NCI-H187 treated with DMSO at 0.1 percent for 48 hours (cell line): ENCODE results near the gene FGFR2.

Source experiments
- DNase-seq: peaks from one replicate; lab custom pipeline; 2025; lab: John Stamatoyannopoulos, UW

The FGFR2 gene

DNA sequence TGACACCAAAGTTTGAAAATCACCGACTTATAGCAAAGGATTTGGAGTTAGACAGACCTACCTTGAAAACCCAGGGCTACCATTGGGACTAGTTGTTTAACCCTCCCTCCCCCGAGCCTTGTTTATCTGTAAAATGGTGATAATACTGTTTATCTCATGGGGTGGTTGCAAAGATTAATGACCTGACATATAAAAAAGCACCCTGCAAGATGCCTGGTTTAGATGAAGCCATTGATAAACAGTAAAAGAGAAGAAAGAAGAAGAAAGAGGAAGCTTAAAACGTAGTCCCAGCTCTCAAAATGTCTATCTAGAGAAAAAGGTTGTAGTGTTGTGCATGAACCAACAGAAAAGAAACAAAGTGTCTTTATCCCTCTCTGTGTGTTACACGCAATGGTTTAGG is 145.7 kb downstream of the FGFR2 start:
- DNase-seq, result no peak

DNA sequence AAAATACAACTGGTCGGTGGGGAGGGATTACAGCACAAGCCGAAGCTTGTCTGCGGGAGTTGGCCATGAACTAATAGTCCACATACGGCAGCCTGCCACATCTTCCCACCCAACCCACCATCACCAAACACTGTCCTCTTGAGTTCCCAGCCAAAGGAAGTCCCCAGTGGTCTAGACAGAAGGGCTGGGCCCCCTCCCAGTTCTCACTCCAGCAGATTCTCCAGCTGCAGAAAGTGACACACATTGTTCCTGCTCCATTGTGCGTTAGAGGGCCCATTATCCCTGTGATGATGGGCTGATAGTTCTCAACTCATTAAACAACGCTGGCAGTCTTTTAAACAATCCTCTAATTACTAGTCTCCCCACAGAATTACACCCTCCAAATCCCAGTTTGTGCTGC is 148.0 kb downstream of the FGFR2 start:
- no peak for DNase-seq

DNA sequence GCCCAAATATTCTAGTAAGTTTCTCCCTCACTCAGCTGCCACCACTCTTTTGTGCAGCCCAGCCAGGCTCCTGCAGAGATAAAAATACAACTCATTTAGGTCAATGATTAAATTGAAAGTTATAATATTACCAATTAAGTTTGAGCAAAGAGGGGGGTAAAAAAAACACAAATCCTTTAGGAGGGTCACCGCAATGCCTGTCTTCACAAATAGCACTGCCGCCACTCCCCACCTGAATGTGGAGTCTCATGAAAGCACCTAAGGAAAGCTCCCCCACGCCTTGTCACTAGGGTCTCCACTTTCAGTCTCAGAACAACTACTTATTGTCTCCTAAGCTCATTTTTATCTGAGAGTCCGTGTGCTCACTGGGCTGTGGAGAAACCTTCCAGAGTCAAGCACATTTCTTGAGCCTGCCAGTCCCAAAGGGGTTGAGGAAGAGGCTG is 148.7 kb downstream of the FGFR2 start:
- DNase-seq, result no peak

DNA sequence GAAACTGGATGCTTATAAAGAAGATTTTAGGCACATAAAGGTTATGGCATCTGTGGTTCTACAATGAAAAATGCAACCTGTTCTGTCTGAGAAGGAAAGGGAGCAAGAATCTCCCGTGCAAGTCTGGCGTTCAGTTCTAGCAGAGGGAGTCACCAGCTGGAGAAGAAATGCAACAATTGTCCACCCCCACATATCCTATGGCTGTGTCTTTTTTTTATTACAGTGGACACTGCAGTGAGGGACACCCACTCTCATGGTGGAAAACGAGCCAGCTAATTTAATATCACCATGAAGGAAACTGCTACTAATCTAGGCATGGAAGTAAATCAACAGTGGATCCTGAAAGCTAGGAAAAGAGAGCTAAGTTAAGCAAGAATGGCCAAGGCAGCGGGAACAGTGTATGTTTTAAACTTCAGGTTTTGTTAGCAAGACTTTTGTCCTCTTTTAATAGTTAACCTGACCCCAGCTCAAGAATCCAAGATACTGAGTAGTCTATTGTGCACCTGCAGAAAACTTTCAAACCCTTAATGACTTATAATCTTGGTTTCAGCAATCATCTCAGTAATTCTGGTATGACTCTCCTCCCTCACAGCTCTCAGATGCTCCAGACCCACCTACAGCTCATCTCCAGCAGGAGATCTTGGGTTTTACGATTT is 149.3 kb downstream of the FGFR2 start:
- no peak for DNase-seq

DNA sequence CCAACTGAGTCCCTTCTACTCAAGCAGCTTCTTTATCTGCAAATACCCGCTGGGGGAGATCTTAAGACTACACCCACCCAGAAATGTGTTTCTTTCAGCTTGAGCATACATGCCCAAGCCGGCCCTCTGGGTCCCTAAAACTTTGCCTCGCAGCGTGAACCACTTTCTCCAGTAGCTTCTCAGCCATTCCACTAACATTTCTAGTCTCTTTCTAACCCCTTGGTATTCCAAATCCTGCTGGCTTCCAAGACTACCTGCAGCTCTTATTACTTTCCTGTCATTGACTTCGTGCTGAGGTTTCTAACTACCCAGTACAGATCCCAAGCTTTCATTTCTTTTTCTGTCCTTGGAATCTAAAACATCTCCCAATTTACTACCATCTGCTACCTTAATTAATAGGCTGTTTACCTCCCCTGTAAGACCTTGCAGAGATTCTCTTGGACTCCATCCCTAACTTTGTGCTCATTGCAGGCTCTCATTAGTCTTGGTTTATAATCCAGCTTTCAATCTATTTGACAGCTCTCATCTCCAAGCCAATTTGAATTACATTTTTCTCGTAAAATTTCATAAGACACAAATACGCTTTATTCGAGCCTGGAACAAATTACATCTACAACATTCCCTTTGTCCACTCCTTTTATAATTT is 153.6 kb downstream of the FGFR2 start:
- no peak for DNase-seq

DNA sequence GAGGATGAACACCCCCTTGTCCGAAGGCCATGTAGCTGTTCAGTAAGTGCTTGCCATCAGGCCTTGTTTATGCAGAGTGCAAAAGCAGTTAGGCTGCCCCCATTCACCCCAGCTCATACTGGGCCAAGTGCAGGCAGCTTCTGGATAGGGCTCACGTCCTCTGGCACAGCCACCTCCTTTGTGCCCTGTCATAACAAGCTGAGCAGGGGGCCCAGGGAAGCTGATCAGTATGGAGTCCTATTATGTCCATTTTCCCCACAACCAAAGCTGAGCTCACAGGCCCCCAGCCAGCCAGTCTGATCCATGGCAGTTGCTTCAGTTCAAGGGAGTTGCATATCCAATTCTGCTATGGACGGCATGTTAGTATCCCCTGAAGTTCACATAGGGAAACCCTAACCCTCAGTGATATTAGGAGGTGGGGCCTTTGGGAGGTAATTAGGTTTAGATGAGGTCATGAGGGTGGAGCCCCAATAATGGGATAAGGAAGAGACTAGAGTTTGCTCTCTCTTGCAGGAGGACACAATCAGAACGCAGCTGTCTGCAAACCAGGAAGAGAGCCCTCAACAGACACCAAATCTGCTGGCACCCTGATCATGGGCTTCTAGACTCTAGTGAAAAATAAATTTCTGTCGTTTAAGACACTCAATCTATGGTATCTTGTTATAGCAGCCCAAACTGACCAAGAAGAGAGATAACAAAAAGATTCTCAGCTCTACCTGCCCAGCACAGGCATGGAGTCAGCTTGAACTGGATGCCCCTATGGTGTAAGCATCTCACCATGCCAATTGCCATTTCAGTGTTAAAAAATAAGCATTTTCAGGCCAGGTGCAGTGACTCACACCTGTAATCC is 155.9 kb downstream of the FGFR2 start:
- no peak for DNase-seq

DNA sequence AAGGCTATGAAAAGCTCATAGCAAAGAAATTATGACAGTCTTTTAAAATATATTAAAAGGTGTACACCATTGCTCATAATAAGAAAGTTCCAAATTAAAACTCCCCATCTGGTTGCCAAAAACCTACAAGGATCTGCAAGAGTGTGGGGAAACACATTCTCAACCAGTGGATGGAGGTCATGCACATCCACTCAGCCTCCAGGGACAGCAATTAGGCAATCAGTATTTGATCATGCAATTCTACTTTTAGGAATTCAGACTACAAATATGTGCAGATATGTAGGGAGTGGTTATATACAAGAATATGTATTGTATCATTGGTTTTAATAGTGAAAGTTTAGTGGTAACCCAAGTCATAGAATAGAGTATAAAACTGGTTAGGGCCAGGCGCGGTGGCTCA is 157.8 kb downstream of the FGFR2 start:
- DNase-seq, result no peak

DNA sequence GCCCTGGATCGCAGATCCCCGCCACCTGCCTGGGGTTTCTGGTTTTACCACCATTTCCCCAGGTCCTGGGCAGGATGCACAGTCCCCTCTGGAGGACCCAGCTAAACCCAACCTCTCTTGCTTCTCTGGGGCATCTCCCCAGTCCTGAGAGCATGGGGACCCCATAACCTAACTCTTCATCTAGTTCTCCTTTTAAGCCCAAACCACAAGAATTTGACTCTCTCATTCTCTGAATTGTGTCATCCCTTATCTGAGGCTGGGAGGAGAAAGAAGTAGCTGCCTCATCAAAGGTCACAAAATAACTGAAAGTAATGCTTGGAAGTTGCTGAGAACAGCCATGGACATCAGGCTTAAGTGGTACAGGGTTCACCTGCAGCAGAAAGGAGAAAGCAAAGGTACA is 159.9 kb downstream of the FGFR2 start:
- DNase-seq, result no peak

DNA sequence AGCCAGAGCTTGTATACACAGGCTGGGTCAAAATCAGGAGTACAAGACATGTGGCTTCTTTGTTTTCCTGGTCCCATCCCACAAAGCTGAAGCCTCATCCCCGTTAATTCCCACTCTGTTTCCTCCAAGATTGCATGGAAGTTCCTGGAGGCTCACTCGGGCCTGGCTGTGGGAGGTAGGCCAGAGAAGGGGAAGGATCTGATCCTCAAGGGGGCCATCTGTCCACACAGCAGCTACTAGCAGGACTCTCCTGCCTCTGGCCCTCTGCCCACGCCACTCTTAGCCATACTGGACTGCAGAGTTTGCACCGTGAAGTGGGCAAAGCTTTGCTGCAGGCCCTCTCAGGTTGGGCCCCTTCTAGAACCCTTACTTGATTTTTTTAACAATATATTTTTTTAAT is 160.6 kb downstream of the FGFR2 start:
- no peak for DNase-seq

DNA sequence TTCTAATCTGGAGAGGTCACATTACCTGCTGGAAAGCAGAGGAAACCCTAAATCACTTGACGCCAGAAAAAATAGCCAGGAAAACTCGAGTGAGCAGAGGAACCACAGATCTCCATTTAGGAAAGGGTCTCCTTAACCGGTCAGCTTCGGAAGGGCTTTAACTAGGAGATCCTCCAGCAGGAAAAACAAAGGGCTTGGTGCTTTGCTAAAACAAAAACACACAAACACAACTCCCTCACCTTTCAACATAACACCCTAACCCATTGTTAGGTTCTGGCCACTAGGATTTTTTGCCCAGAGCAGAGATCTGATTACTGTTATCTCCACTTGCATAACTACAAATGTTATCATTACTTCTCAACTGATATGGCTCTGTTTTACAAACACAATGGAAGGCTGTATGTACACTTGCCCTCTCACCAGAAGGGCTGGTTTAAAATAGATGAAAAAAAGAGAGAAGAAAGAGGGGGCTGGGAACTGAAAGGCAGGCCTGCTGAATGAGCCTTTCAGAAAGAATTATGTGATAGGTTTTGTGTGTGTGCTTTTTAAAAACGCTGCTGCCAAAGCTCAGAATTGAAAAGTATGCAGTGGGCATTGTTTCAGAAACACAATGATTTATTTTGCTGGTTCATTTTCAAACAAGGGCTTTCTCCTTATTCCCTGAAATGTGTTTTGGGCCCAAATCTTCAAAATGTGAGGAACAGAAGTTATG is 161.5 kb downstream of the FGFR2 start:
- no peak for DNase-seq

DNA sequence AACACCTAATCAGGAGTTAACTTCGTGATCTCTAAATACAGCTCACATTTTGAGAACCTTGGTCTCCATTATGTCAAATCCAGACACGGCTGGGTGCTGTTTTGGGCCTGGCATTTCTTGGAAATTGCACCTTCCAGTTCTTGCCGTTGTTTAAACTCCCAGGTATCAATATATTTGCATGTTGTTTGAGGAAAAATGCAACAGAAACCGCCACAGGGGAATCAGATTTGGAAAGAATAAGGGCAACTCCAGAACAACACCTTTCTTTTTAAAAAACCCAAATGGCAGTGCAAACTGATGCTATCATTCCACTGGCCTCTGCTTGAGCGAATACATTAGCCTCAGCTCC is 162.0 kb downstream of the FGFR2 start:
- no peak for DNase-seq

DNA sequence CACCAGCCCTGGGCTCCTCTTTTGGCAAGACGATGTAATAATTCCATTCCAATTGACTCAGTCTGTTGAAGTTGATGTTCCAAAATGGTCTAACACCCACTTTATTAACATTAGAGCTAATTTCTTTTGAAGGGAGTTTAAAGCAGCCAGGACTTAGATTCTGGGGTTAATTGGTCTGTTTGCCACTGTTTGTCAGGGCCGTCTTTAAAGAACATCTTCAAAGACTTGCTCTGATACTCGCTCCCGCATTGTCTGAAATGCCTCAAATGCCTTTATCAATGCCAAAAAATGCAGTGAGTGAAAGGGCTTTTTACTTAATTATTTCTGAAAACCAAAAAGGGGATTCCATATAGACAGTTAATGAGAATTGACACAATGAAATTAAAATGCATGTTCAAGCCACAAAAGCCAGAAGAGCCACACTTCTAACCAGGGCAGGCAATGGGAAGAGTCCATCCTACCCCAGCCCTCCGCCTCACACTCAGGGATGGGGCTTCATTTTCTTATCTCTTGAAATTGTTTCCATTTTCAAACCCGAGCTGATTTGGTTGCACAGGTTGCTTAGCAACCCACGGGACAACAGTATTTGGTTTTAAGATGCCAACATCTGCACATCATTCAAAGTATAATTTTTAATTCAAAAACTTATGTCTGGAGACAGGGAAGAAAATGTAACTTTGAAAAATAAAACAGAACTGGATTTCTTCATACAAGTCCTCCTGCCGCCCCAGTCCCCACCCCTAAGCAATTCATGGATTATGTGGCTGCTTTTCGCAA is 163.0 kb downstream of the FGFR2 start:
- no peak for DNase-seq

DNA sequence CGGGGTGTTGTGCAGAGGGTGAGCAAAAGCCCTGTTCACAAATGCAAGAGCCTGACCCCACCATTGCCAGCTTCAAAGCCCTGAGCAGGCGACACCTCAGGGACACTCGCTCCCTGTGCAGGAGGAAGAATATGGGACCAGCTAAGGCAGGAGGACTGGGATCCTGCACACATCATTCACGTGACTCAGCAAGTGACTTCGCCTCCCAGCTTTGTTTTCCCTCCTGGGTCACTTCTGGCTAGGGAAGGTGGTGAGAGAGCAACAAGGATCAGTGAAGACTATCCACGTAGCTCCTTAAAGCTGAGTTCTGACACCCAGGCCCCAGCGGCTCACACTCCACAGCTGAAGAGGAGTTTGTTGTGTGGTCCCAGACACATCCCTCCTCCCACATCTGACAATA is 164.3 kb downstream of the FGFR2 start:
- DNase-seq, result no peak

DNA sequence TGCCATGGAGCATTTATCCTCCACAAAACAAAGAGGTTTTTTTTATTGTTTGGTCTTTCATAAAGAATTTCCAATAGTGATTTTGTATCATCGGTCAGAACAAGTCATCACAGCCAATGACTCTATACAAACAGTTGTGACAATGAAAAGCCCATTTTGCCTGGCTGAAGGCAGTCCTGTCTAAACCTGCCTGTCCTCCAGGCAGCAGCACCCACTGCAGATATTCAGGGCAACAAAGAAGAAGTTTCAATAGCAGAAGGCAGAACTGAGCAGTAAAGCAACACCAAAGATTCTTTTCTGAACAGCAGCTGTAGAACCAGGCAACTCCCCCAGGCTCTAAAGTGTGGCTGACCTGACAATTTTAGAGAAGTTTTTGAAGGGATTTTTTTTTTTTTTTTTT is 169.4 kb downstream of the FGFR2 start:
- no peak for DNase-seq
